CD4-positive, alpha-beta T cell treated with Interleukin-1 beta for 1 hour (primary cell): ENCODE results near the gene SEMA5A.

Source experiments
- DNase-seq, 2 donors: peaks; one replicate each; pipeline ENCODE4 v3.0.0-alpha.2; 2020 to 2022

Gene SEMA5A

DNA sequence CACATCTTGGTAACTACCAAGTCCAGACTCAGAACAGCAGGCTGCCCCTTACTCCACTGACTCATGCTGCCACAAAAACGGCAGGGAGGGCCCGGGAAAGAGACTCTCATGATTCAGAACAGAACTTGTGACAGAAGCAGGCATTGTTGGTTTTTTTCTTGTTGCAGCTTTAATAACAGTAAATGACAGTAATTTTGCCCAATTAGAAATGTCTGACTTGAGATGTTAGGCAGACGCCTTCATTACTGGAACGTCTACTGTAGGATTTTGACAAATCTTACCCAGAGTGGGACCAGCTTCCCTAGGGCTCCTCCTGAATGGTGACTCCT, 77.9 kb downstream of the SEMA5A start:
- DNase-seq: no peak

DNA sequence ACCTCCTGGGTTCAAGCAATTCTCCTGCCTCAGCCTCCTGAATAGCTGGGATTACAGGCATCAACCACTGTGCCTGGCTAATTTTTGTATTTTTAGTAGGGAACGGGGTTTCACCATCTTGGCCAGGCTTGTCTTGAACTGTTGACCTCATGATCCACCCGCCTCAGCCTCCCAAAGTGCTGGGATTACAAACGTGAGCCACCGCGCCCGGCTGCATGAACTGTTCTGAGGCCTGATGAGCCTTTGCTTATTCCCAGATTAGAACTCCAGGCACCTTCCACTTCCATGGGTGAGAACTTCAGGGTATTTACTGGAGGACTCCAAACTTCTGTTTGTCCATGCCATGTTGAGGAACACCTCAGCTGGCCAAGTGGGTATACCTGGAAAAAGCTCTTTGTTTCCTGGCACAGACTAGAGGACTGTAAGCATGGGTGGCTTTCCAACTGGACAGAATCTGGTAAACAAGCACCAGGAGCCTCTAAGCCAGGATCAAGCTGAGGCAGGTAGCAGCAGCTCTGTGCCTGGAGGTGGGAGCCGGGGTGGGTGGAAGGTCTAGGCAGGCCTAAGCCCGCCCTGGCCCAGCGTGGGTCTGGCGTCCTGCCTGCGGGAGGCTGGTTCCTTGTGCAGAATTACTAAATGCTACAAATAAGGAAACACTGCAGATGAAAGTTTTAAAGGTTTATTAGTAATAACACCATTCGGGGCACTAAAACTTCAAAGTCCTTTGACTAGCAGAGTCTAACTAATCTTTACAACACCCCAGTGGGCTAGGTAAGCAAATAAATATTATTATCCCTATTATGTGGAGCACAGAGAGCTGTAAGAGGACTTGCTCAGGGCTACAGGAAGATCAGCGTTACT, 78.4 kb downstream of the SEMA5A start:
- no peak for DNase-seq

DNA sequence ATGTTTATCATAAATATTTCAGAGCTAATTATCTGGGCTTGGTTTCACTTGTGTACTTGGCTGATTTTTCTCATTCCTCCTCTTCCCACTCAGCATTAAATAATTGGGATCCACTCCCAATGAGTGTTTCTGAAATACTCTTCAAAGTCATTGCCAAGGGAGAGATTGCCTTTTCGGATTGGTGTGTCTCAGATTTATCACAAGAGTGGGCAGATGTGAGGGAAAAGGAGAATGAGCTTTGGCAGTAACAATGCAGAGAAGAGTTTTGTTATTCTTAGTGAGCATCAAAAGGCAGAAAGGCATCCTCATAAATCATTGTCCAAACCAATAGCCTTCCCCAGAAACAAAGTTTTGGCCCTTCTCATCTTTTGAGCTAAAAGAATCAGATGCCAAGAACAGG, 79.2 kb downstream of the SEMA5A start:
- no peak for DNase-seq

DNA sequence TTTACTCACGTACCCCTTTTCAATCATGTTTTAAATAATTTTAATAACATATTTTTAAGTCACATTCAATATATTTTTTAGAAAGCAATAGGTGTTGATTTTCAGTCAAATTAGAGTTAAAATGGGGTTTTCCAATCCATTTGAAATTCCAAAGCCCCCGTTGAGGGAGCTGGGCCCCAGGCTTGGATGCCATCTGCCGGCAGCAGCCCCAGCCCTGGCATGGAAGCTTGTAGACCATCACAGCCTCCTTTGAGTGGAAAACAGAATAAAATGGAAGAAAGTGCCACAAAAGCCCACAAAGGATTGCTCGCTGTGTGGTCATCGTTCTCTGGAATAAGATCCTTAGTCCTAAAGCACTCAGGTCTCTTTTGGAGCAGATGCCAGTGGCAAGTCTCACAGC, 81.4 kb downstream of the SEMA5A start:
- DNase-seq: no peak

DNA sequence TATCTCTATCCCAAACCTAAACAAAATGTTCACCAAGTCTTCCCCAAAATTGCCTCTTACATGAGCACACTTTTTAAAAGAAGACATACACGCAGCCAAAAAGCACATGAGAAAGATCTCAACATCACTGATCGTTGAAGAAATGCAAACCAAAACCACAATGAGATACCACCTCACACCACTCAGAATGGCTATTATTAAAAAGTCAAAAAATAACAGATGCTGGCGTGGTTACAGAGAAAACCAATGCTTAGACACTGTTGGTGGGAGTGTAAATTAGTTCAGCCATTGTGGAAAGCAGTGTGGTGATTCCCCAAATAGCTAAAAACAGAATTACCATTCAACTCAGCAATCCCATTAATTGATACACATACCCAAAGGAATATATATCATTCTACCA, 83.8 kb downstream of the SEMA5A start:
- no peak for DNase-seq

DNA sequence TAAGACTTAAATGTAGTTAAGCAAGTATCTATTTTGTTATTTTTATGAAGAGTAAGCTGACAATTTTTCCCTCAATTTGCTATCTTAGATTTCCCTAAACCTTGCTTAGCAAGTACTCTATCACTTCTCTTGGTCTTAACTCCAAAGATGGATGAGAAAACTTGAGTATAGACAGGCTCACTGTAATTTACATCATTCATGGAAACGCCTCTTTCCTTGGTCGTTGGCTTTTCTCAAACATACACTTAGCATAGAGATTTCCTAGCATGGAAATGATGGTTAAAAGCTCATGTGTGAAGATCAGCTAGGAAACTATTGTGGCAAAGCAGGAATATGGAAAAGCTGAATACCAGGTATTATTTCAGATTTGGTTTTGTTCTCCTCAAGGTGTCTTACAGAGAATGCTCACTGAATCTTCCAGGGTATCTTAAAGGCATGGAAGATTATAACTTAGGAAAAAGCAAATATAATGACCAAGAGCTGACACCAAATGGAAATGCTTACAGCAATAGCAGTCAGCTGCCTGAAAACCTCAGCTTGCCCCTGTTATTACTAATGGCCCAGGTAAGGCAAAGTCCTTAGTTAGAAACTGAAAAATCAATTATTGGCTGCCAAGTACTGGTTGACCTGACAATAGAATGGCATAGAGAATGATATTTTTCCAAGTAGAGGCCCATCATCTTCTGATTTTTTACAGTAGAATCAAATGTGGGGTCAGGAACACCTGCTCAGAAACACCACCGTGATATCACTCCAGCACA, 84.8 kb downstream of the SEMA5A start:
- DNase-seq: no peak

DNA sequence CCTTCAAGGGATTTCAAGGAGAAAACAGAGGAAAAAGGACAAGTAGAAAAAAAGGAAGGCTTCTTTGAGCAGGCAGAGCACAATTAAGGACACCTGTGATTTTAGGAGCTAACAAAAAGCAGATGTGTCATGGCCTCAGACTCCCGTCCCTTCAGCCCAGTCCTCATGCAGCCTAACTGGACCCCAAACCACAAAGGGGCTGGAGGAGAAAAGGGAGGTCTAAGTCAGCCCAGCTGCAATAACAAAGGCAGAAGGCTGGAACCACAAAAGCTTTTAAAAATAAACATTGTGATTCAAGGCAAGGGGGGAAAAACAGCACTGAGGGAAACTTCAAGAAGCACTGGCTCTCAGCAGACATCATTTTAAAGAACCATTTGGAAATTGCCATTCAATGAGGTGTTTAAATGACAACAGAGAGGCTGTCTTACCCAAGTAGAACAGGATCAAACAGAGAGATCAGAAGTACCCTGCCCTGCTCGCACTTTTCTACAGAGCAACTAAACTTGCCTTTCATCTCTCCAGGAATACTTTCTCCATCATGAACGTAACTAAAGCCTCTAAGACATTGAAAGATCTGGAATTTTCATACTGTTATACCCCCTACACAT, 89.3 kb downstream of the SEMA5A start:
- DNase-seq: no peak

DNA sequence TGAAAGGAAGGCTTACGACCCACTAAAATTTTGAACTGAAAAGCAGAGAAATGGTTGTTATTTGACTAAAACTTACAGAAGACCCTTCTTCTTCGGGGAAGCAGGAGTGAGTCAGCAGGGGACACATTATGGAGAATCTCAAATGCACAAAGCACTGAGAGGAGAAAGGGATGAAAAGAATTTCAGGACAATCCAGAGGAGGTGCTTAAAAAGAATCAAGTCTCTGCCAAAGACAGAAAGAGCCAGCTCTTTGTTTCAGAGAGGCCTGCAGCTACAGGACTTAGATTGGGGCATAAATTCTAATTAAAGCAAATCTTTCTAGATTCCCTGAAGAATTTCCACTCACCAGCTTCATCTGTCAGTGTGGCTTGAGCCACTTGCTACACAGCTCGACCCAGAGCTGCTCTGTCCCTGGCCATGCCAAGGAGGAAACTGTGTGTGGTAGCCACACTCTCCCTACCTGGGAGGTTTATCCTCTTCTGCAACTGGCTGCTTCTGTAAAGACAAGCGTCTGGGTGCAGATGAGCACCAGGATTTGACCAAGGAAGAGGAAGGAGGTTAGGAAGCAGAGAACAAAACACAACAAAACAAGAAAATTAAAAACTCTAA, 89.9 kb downstream of the SEMA5A start:
- DNase-seq: no peak

DNA sequence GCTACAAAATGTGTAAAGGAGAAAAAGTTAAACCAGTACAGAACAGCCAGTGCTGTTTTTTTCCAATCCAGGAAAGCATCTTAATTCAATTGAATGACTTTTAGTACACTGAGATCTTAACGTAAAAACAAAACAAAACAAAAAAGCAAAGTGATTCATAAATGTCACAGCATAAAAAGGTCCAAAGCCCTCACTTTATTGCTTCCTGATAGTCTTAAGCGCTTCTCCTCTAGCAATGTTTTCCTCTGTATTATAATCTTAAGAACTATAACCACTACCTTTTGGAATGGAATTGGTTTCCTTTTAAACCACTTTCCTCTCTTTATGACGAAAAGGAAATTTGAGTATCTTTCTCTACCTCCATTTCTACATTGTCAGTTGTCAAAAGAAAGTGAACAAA, 91.4 kb downstream of the SEMA5A start:
- no peak for DNase-seq

DNA sequence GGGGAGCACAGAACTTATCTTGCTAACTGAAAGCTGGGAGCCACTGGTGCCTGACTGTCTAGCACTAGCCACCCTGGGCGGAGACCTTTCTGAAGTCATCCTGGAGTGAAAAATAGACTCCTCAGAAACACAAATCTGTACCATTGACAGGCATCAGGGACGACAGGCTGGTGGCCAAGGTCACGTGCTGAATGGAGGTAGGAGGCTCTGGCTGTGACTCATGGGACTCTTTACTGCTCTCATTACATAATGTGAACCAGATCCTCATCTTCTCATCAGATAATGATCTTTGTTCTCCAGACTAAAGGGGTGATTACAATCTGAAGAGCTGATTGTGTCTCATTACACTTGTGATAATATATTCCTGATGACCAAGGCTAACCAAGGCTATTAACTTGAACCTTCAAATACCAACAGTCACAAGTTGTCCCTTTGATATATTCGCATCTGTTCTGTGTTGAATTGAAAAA, 91.8 kb downstream of the SEMA5A start:
- no peak for DNase-seq

DNA sequence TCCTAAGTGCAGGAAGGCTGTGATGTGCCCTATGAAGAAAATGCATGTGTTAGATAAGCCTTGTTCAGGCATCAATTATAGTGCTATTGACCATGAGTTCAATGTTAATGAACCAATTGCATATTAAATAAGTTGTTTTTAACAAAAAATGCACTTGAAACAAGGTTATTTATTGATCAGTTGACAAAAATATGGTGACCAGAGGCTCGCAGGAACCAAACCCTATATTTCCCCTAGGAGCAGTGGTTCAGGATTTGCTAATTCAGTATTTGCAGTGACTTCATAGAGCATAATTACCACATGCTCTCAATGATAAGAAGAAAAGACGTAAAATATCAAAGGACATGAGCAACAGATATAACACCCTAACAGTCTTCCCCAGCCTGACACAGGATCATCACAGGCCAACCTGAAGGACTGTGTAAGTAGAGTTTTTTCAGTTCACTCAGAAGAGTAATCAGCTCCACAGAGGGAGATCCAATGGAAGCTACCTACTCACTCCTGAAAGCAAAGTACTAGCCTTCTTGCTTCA, 92.3 kb downstream of the SEMA5A start:
- DNase-seq: no peak

DNA sequence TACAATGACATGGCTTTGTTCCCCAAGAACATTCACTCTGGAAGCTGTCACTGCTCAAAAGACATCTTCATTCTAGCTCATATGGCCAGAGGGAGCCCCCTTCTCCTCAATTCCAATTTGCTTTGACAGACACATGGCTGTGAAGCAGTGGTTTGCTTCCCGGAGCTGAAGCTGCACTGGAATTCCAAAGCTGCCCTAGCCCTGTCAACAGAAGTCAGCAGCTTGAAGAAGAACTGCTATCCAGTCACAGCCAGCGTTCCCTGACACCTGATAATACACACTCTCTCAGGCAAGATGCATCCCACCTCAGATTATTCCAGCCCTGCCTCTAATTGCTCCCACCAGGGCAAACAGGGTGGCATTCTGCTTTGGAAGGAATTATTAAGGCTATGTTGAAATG, 93.7 kb downstream of the SEMA5A start:
- DNase-seq: no peak

DNA sequence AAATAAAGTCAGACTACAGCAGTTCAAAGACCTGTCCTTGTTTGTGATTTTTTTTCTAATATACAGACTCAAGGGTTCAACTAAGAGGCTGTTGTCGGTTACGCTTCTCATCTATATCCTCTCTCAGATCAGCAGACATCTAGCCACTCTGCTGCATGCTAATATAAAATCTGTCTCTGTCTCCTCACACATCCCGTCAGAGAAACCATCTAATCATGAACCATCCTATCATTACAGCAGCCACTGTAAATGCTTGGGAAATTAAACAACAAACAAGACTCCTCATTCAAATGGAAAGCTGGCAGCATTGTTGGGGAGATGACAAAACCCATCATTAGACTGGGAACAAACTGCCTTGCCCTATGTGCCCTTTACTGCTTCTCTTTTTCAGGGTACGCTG, 94.8 kb downstream of the SEMA5A start:
- DNase-seq: no peak

DNA sequence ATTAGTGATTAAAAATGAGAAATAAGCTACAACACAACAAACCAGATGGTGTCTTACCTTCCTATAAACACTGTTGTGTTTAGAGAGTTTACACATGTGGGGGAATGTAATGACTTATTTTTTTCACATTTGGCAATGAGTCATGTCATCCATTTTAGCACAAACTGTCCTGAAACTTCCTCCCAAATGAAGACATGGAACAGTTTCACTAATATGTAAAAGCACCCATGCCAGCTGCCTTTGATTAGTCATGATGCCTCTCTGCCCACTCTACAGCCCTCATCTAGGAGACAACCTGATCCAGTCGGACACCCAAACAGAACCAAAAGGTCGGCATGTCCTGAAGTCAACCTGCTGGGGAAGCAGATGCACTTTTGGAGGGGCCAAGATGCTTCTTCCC, 98.2 kb downstream of the SEMA5A start:
- DNase-seq: no peak

DNA sequence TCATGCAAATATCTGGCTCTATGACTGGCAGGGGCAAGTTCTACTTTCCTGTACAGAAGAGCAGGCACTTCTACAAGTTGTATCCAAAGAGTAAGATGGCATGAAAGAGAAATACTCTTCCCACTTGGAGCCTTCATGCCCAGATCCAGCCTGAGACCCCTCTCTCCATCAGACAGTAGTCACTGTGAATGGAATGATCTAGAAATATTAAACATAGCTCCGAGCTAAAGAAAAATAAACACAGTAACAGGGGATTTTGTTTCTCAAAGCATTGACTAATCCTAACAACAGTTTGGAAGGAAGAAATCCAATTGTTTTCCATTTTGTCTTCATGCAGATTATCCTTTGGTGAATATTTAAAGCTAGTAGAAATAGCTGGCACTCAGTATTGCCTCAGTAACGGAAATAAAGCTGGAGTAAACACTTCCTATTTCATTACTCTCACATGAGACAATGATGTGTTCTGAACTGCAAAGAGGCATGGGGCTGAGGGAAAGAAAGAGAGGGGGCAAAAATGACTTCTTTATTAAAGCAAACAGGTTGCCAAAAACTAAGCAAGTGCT, 100.0 kb downstream of the SEMA5A start:
- DNase-seq: no peak

DNA sequence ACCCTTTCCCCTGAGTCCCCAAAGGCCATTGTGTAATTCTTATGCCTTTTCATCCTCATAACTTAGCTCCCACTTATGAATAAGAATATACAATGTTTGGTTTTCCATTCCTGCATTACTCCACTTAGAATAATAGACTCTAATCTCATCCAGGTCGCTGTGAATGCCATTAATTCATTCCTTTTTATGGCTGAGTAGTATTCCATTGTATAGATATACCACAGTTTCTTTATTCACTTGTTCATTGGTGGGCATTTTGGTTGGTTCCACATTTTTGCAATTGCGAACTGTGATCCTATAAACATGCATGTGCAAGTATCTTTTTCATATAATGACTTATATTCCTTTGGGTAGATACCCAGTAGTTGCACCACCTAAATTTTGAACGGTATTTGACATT, 101.5 kb downstream of the SEMA5A start:
- no peak for DNase-seq

DNA sequence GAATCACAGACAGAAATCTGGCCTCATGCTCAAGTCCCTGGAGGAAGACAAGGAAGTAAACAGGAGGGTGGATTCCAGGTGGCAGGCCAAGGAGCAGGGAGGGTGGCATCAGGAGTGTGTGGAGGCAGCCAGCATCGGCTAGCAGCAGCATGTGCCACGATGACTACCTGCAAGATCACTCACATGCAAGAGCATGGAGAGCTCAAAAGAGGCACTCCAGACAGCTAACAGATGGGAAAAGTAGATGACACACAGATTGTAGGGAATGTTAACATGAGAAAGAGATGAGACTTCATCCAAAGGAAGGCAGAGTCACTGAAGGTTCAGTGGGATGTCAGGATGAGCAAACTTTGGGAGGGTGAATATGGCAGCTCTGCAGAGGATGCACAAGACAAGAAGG, 104.3 kb downstream of the SEMA5A start:
- DNase-seq: no peak

DNA sequence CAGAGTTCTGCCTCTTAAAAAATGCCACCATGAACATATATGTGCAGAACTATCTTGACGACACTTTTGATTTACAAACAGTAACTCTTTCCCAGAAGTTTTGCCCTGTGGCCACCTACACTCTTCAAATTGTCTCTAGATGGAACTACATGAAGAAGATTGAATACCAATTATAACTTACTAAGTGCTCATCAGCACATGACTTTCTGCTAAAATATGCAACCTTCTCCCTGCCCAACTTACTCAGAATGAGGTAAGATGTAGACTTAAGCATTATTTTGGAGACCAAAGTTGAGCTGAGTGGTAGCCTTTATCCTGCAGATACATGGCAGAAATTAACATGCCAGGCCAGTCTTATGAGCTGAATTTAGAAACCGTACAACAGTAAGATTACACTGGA, 105.4 kb downstream of the SEMA5A start:
- no peak for DNase-seq

DNA sequence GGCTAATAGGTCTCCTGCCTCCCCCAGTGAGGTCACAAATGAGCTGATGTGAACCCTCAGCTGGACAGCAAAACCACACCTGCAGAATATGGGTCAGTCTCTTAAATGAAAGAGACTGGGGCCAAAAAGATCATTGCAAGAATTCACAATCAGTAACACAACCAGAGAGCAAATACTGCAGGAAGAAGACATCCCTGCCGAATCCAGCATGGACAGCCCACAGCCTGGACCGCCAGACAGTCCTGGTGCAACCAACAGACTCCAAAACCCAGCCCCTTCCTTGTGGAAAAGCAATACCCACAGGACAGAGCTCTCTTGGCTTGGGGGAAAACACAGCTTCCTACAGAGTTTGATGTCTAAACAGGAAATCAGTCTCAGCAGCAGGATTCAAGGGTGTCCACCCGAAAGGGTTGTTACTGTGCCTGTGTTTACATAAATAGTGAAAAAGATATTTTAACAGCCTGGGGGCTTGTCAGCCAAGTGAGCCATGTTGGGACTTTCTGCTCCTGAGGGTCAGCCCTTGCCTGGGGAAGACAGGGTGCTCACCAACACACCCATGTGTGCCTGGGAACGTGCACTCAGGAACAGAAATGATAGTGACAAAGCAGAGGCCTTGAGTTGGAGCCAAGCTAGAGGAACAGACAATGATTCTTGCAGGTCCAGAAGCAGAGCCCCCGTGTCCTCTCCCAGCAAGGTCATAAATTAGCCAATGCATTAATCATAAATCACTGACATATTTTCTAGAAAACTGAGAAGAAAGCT, 106.2 kb downstream of the SEMA5A start:
- no peak for DNase-seq

DNA sequence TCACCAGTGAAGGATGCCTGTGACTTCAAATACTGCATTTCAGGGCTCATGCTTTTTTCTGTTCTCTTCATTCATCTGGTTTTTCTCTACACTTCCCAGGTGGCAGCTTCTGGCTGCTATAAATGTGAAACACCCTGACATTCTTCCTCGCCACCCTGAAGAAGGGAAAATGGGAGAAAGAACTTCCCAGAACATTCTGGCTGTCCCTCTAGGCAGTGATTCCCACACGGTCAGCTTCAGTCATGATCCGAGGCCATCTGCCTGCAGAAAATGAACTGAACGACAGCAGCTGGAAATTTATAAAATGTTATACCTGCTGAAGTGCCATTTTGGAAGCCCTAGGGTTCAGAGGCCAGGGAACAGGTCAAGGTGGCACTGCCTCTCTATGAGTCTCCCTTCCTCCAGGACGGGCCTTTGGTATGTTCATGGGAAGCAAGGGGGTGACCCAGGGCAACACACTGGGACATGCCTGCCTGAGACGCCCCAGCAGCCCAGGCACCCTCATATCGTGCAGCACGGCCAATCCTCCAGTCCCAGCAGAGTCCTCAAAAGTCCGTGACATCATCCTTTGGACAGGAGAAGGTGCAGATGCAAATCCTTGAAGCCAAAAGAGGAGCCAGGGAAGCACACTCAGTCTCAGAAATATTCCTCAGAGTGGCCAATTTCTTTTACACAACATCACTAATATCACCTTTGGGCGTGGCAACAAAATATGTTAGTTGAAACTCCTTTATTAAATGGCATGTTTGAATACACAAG, 107.1 kb downstream of the SEMA5A start:
- no peak for DNase-seq

DNA sequence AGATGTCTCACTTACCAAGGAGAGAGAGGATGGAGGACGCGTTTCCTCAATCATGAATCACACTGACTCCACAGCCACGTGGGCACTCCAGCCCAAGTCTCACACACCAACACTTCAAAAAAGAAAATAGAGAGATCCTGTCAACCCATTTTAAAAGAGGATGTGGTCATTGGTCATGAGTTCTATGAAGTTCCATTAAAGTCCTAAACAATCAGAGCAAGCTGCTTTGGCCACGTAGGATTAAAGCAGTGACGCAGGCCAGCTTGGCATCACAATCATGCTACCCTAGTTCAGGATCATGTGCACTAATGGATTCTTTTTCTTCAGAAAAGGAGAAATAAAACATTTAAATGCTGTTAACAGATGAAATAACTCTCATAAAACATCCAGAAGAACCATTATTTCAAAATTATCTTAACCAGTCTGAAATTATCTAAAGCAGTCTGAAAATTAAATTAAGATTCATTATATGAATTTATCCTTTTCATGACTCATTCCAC, 108.1 kb downstream of the SEMA5A start:
- peak in 1 of 2 donors; percentile 1 for DNase-seq
